HG02981 (cell line): Measurements from ENCODE around the gene C19orf25.
"Not testable (repeated sequence)": the region's sequence is repeated elsewhere in the genome, so short reads cannot be mapped to it uniquely, and the experiment has no call there.

Source experiments
- ATAC-seq: cut with Tn5 transposase; IDR thresholded peaks from one replicate; pipeline ENCODE4 v1.9.1; 2021; ENCODE audit warnings: mild to moderate bottlenecking, moderate library complexity; ENCODE audit not compliant: unreplicated experiment

Gene C19orf25

DNA sequence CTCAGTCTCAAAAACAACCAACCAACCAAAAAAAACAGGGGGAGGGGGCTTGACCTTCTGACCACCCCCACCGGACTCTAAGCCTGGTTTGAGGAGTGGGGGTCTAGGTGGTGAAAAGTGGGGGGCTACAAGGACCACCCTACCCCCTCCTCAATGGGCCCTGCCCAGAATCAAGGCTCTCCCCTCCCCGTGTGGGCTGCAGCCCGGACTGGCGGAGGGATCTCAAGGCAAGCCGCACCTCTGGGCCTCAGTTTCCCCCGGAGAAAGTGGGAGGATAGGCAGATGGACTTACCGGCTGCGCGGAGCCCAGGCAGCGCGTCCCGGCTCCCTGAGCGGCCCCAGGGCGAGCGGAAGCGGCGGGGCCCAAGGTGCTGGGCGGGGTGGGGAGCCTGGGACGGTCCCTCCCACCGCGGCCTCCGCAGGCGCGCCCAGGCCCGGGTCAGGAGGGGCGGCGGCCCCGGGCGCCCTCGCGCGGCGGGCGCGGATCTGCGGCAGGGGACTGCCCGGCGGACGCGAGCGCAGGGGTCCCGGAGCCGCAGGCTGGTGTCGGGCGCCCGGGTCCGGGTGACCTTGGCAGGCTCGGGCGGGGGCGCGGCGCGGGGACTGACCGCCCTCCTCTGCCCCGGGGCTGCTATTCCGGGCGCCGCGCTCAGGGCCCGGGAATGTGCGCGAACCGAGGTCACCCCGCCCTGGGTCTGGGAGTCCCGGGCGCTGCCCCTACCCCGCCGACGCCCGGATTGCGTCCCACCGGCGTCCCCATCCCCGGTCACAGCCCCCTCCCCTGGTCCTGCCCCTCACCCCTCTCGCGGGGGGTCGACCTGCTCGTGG is 33.9 kb upstream of the C19orf25 start, which contains the start of gene ADAMTSL5:
Gene ADAMTSL5 (minus strand): TSS at position 349 of the 828 bp plus-strand sequence. CDS start 2,076 bp downstream, outside the sequence.
- ATAC-seq = no peak

DNA sequence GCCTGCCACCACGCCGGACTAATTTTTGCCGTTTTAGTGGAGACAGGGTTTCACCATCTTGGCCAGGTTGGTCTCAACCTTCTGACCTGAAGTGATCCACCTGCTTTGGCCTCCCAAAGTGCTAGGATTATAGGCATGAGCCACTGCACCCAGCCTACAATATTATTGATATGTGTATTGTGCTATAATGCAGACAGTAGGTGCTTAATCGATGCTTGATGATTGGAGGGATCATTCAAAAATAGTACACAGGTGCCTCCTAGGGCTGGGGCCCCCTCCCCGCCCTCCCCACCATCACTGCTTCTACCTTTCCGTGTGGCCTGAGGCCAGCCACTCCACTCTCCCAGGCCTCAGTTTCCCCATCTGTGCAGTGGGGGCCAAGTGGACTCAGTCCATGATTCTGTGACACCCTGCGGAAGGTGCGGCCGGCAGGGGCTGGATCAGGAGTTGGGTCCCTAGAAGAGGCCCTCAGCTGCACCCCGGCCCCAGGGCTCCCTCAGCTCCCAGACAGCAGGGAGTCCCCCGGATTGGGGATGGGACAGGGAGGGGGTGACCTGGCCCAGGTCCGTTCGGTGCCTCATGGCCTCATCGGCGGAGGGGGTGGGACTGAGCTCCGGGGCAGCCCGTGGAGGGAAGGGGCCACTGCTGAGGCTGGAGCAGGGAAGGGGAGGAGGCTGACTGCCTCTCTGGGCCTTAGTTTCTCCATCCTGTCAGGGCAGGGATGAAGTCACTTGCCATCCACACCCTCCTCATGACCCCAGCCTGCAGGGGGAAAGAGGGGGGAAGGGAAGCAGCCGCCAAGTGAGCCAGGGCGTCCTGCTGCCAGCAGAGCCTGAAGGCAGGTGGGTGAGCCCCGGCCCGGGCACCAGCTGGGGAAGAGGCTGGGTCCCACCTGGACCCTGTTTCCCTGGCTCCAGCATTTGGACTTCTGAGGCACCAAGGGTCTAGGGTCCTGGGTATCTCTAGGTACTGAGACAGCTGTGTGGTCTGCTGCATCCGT is 32.6 kb upstream of the C19orf25 start:
- ATAC-seq = no peak

GRCh38 chr19:1510807-1511206 is 31.8 kb upstream of the C19orf25 start:
- ATAC-seq = no peak

GRCh38 chr19:1510442-1510806 is 31.4 kb upstream of the C19orf25 start:
- ATAC-seq = no peak

DNA sequence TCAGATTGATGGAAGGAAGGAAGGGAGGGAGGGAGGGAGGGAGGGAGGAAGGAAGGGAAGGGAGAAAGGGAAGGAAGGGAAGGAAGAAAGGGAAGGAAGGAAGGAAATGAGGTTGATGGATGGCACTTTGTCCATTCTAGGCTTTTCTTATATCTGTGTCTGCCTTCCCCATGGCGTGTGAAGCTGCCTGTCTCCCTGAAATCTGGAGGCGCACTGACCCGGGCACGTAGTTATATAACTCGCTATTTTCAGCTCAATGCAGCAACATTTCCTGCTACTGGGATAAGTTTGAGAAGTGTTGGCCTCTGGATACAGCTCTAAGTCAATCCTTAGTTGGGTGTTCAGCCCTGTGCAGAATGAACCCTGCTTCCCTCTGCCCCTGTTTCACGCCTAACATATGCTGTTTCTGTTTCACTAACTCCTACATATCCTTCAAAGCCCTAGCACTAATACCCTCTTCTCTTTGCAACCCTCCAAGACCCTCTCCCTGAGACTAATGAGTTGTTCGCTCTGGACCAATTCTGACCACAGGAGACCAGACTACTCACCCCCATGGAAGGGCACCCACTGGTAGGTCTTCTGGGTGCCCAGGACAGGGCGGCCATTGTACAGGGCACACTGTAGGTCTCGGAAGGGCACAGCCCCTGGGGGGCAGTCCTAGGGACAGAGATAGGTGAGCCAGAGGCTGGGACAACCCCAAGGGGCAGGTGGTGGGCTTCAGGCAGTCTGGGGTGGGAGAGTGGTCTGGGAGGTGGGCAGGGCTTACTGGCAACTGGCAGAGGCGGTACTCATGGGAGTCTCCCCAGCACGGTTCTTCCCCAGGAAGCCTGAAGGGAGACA is 30.8 kb upstream of the C19orf25 start:
- ATAC-seq = no peak

DNA sequence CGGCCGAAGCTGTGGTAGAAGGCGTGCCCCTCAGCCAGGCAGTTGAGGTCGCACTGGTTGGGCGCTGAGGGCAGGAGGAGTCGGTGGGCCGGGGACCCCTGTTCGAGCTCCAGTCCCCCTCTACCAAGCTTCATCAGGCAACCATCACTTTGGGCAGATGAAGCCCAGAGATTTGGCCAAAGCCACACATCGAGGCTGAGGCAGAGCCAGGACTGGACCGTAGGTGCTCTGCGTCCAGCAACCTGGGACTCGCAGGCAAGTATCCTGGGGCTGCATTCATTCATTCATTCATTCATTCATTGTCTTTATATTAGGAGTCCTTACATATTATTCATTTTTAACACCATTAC is 29.5 kb upstream of the C19orf25 start:
- ATAC-seq = no peak

DNA sequence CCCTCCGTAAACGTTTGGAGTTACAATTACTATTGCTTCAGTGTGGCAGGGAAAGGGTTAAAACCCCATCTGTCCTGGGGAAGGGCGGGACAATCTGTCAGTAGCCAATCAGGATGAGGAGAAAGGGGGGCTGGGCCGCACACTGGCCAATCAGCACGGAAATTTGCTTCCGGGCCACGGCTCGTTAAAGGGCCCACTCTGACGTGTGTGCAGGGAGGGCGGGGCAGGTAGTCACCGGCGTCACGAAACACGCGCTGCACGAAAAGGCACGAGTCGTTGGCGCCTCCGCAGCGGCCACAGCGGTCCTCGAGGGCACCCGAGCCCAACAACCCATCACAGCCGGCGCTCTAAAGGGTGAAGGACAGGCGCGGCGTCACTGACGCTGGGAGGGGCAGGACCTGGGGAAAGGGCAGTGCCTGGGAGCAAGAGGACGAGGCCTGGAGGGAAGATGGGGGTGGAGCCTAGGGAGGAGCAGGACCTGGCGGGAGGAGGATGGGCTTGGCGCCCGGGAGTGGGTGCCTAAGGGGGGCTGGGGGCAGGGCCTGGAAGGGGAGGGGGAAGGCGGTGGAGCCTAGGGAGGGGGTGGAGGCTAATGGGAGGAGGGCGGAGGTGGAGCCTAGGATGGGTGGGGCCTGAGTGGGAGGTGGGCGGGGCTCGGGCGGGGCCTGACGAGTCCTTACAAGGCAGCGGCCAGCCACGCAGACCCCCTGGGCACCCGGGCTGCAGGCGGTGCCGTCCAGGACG is 28.9 kb upstream of the C19orf25 start:
- no peak for ATAC-seq

DNA sequence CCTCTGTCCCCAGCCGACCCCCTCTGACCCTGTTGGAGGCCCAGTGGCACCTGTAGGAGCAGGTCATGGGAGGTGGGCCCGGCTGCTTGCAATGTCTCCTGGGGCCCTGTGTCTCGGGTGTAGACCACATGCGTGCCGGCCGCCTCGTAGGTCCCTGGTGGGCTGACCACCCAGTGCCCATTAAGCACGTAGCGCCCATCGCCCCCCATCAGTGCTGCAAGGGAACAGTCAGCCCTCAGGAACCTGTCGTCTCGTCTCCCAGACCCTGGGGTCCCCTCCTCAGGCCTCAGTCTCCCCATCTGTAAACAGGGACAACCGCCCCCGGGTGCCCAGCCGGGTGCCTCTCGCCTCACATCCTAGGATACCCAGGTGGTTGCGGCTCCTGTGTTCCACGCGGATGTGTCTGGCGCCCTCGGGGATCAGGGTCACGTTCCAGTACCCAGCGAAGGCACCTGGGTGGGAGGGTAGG is 28.2 kb upstream of the C19orf25 start:
- no peak for ATAC-seq

DNA sequence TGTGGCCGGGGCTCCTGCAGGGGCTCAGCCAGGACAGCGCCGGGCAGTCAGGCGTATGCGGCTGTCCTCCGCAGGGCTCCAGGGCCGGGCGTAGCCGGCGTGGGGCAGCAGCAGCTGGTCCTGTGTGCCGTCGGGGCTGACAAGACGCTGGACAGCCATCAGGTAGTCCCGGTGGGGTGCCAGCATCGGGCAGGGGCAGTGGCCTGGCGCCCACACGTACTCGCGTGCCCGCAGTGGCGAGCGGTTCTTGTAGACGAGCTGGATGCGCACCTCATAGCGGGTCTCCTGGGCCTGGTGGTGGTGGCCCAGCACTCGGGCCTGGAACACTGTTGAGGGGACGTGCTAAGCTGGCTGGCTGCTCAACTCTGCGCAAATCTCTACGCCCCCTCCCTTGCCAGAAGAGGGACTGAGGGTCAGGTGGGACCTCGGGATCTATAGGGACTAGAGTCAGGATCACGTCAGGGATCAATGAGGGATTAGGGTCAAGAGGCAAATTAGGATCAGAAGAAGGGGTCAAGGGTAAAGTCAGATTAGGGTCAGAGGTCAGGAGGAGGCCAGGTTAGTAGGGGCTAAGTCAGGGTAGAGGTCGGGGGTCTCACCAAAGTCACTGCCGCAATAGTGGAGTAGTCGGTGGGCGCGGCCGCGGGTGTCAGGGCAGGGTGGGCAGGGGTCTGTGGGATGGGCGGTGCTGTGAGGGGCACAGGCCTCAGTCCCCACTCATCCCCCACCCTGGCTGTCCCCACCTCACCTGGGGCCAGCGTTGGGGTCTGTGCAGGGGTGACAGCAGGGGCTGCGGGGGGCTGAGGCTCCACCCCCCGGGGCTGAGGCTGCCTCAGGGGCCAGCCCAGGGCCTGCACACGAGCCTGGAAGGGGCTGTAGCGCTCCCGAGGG is 27.2 kb upstream of the C19orf25 start:
- no peak for ATAC-seq

GRCh38 chr19:1505012-1505411 is 26.0 kb upstream of the C19orf25 start:
- no peak for ATAC-seq

- ATAC-seq = no peak
Measured at GRCh38 chr19:1503925-1504773, 25.1 kb upstream of the C19orf25 start.

DNA sequence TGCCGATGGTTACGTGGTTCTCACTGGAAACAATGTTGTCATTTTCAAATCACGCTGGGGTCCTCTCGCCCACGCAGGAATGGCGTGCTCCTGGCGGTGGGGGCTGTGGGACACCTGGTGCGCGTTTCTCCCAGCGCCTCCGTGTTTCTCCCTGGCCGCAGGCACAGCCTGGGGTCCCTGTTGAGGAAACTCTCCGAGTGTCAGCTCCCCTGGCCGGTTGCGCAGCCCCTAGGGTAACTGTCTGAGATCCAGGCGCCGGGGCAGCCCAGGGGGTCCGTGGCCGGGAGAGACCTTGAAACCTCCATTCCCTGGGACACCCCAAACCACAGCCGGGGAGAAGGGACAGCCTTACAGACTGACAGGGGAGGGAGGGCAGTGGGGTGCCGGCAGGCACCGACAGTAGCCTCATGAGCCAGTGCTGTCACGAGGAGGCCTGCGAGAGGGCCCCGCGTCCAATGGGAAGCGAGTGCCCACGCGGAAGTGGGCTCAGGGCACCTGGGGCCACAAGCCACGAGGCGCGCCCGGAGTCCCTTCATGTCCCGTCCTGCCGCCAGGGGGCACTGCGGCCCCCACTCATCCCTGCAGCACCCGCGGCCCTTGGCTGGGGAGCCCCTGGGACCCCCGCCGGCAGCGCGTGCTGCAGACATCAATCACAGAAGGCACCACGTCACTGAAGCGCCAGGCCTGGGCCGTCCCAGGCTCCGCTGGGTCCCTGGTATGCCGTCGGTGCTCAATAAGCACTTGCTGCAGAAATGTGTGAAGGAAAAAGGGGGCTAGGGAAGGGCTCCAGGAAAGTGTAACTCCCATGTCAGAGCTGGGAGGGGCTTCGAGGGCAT is 24.3 kb upstream of the C19orf25 start:
- ATAC-seq = no peak

DNA sequence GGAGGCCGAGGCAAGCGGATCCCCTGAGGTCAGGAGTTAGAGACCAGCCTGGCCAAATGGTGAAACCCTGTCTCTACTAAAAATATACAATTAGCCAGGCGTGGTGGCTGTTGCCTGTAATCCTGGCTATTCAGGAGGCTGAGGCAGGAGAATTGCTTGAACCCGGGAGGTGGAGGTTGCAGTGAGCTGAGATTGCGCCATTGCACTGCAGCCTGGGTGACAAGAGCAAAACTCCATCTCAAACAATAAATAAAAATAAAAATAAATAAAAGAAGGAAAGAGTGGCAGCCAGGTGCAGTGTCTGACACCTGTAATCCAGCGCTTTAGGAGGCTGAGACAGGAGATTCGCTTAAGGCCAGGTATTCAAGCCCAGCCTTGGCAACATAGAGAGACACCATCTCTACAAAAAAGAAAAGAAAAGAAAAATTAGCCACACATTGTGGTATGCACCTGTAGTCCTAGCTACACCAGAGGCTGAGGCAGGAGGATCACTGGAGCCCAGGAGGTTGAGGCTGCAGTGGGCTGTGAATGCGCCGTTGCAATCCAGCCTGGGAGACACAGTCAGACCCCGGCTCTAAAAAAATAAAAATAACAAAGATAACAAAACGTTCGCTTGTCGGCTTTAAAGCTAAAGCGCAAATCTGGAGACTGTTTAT is 23.5 kb upstream of the C19orf25 start:
- ATAC-seq = no peak

DNA sequence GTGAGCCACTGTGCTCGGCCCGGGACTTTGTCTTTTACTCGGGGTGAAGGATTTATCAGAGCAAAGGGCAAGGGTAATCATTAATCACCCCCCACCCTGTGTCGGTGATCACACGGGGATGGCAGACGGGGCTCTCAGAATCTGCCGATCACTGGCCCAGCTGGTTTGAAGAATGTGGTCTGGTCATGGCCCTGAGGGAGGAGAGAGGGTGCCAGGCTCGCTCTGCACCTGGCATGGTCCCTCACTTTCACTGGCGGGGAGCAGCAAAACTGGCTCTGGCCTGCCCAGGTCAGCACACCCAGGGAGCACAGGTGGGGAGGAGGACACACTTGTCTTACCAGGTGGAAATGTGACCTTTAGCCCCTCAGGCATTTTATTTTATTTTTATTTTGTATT is 22.2 kb upstream of the C19orf25 start:
- ATAC-seq = no peak

DNA sequence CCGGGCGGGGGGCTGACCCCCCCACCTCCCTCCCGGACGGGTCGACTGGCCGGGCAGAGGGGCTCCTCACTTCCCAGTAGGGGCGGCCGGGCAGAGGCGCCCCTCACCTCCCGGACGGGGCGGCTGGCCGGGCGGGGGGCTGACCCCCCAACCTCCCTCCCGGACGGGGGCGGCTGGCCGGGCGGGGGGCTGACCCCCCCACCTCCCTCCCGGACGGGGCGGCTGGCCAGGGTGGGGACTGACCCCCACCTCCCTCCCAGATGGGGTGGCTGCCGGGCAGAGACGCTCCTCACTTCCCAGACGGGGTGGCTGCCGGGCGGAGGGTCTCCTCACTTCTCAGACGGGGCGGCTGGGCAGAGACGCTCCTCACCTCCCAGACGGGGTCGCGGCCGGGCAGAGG is 20.2 kb upstream of the C19orf25 start:
- not testable (repeated sequence) for ATAC-seq

- ATAC-seq = no peak
Measured at GRCh38 chr19:1497578-1498235, 18.7 kb upstream of the C19orf25 start.
